GM12864 (cell line): ENCODE results near the gene ADAMTS15.

Experiments used
- DNase-seq: peaks from one replicate; pipeline ENCODE4 v3.0.0-alpha.2; 2011; ENCODE audit warnings: low read depth
- H3K4me3 ChIP-seq: 2 replicates; pipeline ENCODE4 v1.5.1; 2011; ENCODE audit warnings: mild to moderate bottlenecking, low read depth, low read length, control low read depth
- TF ChIP-seq, protein P1 (sequence below): IDR thresholded peaks from 2 replicates; pipeline ENCODE4 v1.5.1; 2011; ENCODE audit warnings: low read depth, mild to moderate bottlenecking, moderate library complexity, low read length, control low read depth, inconsistent platforms; ENCODE audit errors: missing control alignments

Gene ADAMTS15

DNA sequence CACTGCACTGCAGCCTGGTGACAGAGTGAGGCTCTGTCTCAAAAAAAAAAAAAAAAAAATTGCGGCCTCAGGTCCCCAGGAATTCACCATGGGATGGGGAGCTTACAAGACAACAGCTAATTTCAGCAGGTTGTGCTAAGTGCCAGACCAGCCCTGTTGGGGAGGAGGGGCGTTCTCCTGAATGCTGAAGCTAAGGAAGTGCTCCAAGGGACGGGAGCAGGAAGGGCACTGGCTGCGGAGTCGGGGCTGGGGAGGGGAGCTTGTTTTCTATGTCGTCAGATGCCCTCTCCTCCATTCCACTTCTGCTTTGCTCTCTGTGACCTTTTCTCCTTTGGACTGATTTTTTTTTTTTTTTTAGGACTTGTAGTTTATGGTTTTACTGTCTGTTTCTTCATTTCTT lies 4.5 kb downstream of the ADAMTS15 start:
- H3K4me3 ChIP-seq = no peak overlapping the region
- TF ChIP-seq, protein P1, sequence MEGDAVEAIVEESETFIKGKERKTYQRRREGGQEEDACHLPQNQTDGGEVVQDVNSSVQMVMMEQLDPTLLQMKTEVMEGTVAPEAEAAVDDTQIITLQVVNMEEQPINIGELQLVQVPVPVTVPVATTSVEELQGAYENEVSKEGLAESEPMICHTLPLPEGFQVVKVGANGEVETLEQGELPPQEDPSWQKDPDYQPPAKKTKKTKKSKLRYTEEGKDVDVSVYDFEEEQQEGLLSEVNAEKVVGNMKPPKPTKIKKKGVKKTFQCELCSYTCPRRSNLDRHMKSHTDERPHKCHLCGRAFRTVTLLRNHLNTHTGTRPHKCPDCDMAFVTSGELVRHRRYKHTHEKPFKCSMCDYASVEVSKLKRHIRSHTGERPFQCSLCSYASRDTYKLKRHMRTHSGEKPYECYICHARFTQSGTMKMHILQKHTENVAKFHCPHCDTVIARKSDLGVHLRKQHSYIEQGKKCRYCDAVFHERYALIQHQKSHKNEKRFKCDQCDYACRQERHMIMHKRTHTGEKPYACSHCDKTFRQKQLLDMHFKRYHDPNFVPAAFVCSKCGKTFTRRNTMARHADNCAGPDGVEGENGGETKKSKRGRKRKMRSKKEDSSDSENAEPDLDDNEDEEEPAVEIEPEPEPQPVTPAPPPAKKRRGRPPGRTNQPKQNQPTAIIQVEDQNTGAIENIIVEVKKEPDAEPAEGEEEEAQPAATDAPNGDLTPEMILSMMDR = no peak
- DNase-seq = no peak

DNA sequence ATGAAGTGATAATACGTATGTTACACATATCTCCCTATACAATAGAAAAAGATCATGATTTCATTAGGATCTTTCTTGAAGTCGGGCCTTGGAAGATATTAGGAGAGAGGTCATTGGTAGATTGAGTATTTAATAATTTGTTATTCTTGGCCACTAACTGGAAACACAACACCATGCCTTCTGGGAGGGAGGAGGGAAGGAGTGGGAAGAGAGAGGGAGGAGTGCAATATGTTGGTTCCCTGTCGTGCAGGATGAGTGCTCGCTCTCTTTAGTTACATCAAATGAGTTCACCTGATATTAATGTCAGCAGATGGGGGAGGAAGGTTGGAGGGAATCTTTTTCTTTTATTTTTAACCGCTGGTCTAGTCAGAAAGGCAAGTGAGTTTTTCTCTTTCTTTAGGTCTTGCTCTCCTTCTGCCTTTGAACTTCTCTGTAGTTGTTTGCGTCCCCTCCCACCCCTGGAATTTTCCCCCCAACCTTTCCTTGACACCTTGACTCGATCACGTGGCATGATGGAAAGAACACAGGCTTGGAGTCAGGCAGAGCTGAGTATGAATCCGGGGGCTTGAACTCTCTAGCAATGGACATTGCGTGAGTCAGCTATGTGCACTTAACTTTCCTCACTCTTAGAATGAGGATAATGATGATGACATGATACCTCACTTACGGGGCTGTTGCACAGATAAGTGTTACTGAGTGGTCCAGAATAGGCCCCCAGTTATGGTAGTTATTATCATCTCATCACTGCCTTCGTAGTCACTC lies 6.2 kb downstream of the ADAMTS15 start:
- no peak for DNase-seq
- TF ChIP-seq, protein P1 = no peak
- no peak overlapping the region for H3K4me3 ChIP-seq

DNA sequence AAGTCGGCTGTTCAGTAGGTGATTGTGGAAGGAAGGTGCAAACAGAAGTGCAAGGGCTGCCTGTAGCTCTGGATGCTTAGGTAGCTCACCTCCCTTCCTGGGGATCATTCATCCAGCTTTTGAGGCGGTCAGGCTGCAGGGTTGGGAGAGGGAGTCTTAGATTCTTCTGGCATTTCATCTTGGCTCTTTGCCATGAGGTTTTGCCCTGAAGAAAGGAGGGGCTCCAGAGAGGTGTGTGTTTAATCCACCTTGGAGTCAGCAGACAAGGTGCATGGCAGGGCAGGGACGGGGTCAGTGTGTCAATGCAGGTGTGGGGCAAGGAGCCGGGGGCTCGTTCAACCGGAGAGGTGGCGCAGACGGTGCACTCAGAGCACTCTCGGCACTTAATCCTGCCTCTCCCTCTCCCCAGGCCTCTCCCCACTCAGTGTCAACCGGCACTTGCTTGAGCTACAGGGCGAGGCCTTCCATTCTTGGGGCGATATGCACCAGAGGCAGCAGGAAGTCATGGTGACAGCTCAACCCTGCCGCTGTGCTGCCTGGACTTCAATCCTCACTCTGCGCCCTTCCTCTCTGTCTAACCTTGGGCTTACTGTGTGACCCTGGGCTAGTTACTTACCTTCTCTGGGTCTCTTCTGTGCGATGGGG lies 7.2 kb downstream of the ADAMTS15 start:
- DNase-seq = no peak
- TF ChIP-seq, protein P1 = no peak

DNA sequence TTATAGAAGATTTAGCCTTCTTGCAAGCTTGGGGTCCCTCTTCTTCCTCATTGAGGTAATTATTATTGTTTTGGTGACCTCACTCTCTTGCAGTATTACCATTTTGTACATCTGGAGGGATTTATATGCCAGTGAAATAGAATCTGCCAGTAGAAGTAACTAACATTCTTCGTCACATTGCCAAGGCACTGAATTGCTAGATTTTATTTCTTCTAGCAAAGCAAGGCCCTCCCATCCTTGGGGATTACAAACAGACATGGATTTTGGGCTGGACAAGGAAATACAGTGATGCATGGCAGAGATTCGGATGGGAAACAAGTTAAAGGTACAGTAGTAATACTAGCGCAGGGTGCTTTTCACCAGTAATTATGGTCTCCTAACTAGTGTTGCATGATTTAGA lies 7.8 kb downstream of the ADAMTS15 start:
- no peak for DNase-seq
- H3K4me3 ChIP-seq = no peak overlapping the region
- TF ChIP-seq, protein P1 = no peak

More for the DNA sequence above, 7.2 kb downstream of the ADAMTS15 start:
- H3K4me3 ChIP-seq = no peak overlapping the region

DNA sequence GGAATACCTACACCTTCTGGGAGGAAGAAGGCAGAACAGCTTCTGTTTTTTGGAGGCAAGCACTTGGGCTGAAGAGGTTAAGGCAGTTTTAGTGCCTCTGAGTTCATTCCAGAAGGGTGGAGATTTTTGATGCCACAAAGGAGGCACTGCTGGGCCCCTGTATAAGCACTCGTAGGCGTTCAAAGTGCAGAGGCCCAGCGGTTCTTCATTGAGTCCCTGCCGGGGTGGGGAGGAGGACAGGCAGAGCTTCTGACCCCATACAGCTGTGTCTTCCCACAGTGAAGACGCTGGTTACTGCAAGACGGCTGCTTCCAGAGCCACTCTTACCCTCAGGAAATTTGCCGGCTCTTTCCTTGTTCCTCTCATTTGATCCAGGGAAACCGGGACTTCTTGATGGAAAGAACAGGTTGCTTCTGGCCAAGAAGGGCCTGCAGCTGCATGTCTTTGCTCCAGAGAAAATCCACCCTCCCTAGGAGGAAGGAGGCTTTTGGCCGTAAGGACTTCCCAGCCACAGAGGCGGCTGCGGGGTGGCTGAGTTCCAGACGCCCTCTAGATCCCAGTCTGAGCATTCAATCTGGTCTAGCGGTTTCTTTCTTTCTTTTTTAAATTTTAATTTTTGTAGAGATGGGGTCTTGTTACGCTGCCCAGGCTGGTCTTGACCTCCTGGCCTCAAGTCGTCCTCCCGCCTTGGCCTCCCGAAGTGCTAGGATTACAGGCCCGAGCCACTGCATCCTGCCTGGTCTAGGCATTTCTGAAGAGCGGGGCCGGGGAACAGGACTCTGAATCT lies 9.4 kb downstream of the ADAMTS15 start:
- no peak overlapping the region for H3K4me3 ChIP-seq
- TF ChIP-seq, protein P1 = no peak
- no peak for DNase-seq

DNA sequence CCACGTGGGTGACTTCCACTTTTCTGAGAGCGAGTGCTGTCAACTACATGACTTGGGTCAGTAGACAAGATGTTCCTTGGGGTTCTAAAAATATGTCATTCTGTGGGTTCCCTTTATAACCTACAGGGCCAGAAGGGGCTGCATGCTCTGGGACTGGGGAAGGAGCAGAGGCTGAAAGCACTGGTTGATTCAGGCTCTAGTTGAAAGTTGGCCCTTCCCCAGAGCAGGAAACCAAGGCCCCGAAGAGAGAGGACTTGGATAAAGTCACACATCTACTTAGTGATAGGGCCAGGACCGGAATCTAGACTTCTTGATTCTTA lies 9.9 kb downstream of the ADAMTS15 start:
- DNase-seq = no peak
- no peak overlapping the region for H3K4me3 ChIP-seq
- TF ChIP-seq, protein P1 = no peak
